ENCODE measurements around the gene CACNB2.

CACNB2 gene

GRCh38 chr10:18377898-18378297, 237.7 kb downstream of the CACNB2 start:
- in situ Hi-C loops (cut with HindIII; ENCODE audit: low sequenced_read_pairs) = no loop called here

- in situ Hi-C loops (cut with HindIII; ENCODE audit: low sequenced_read_pairs) = no loop called here
Observed at GRCh38 chr10:18378766-18379165, 238.5 kb downstream of the CACNB2 start.

- in situ Hi-C loops (cut with HindIII; ENCODE audit: low sequenced_read_pairs) = no loop called here
Observed at GRCh38 chr10:18381679-18382078, 241.5 kb downstream of the CACNB2 start.

GRCh38 chr10:18397906-18398305, 257.7 kb downstream of the CACNB2 start:
- in situ Hi-C loops (cut with HindIII; ENCODE audit: low sequenced_read_pairs) = no loop called here

- in situ Hi-C loops (cut with HindIII; ENCODE audit: low sequenced_read_pairs) = no loop called here
Observed at GRCh38 chr10:18399158-18399557, 258.9 kb downstream of the CACNB2 start.

GRCh38 chr10:18400201-18400905, 260.1 kb downstream of the CACNB2 start:
- in situ Hi-C loops (cut with HindIII; ENCODE audit: low sequenced_read_pairs) = no loop called here

- in situ Hi-C loops (cut with HindIII; ENCODE audit: low sequenced_read_pairs) = no loop called here
Observed at GRCh38 chr10:18400906-18401245, 260.7 kb downstream of the CACNB2 start.

GRCh38 chr10:18401416-18402195, 261.4 kb downstream of the CACNB2 start:
- in situ Hi-C loops (cut with HindIII; ENCODE audit: low sequenced_read_pairs) = no loop called here

- in situ Hi-C loops (cut with HindIII; ENCODE audit: low sequenced_read_pairs) = no loop called here
Observed at GRCh38 chr10:18402853-18403252, 262.6 kb downstream of the CACNB2 start.

GRCh38 chr10:18404530-18404929, 264.3 kb downstream of the CACNB2 start:
- in situ Hi-C loops (cut with HindIII; ENCODE audit: low sequenced_read_pairs) = no loop called here

GRCh38 chr10:18406136-18406535, 265.9 kb downstream of the CACNB2 start:
- in situ Hi-C loops (cut with HindIII; ENCODE audit: low sequenced_read_pairs) = loop anchor here (5.0 kb wide), 1 partner anchor 71 kb away; no protein-coding TSS in a partner anchor

- in situ Hi-C loops (cut with HindIII; ENCODE audit: low sequenced_read_pairs) = loop anchor here (5.0 kb wide), 1 partner anchor 68 kb away; no protein-coding TSS in a partner anchor
Observed at GRCh38 chr10:18409599-18410397, 269.6 kb downstream of the CACNB2 start.

GRCh38 chr10:18414061-18414460, 273.8 kb downstream of the CACNB2 start:
- in situ Hi-C loops (cut with HindIII; ENCODE audit: low sequenced_read_pairs) = no loop called here

- in situ Hi-C loops (cut with HindIII; ENCODE audit: low sequenced_read_pairs) = no loop called here
Observed at GRCh38 chr10:18417950-18418527, 277.8 kb downstream of the CACNB2 start.

GRCh38 chr10:18418541-18419215, 278.5 kb downstream of the CACNB2 start:
- in situ Hi-C loops (cut with HindIII; ENCODE audit: low sequenced_read_pairs) = no loop called here

- in situ Hi-C loops (cut with HindIII; ENCODE audit: low sequenced_read_pairs) = no loop called here
Observed at GRCh38 chr10:18419945-18420344, 279.7 kb downstream of the CACNB2 start.

- in situ Hi-C loops (cut with HindIII; ENCODE audit: low sequenced_read_pairs) = no loop called here
Observed at GRCh38 chr10:18421726-18422293, 281.6 kb downstream of the CACNB2 start.

GRCh38 chr10:18423058-18423637, 282.9 kb downstream of the CACNB2 start:
- in situ Hi-C loops (cut with HindIII; ENCODE audit: low sequenced_read_pairs) = no loop called here

- in situ Hi-C loops (cut with HindIII; ENCODE audit: low sequenced_read_pairs) = no loop called here
Observed at GRCh38 chr10:18424200-18424599, 284.0 kb downstream of the CACNB2 start.

GRCh38 chr10:18429335-18429734, 289.1 kb downstream of the CACNB2 start:
- in situ Hi-C loops (cut with HindIII; ENCODE audit: low sequenced_read_pairs) = no loop called here

Measured in endothelial cell of hepatic sinusoid (primary cell).